GM18526 (cell line): Measurements from ENCODE around the gene MID1.

ENCODE experiments used
- POLR2A ChIP-seq: IDR thresholded peaks from 3 replicates; pipeline ENCODE4 v1.6.1; 2011; ENCODE audit not compliant: insufficient read length; ENCODE audit errors: extremely low read depth

Gene MID1

DNA sequence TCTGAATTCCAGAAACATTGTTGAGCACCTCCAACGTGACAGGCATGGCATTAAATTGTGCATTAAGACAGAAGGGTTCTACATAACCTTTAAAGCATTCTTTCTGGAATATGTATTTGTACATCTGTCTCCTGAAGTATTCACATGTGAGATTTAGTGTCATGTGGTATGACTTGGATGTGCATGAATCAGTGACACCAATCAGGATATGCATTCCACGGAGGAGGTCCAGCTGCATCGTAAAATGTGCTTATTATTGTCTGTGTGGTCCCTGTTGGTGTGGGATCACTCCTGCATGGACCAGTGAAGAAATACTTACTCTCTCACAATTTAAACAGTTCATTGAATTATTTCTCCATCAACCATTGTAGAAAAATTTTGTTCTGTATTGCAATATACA is 149.0 kb downstream of the MID1 start:
- TF ChIP-seq POLR2A, result no peak

DNA sequence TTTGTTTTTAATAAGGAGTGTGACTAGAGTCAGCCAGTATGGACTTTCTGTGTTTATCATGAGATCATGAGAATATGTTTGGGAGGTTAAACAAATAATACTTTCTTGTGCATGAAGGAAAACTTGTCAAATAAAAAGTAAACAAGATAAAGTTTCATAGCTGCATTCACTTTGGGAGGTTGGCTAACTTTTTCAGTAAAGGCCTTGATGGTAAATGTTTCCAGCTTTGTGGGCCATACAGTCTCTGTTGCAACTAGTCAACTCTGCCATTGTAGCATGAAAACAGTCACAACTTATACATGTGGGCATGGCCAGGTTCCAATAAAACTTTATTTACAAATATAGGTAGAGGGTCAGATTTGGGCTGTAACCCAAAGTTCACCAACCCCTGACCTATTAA is 150.4 kb downstream of the MID1 start:
- TF ChIP-seq POLR2A, result no peak

DNA sequence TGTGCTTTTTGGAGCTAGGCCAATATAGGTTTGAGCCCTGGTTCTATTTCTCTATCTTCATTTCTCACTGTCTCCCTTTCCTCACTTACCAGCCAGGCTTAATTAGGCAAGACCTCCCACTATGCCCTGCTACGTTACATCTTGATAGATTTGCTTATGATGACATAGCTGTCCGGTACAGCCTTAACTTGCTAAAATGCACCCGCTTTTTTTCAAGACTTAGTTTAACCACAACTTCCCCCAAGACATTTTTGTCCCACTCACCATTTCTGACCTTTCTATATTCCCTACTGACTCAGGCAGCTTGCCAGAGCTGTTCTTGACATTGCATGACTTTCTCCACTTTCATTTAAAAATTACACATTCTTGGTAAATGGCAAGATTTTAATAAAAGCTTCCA is 152.6 kb downstream of the MID1 start:
- no peak for TF ChIP-seq POLR2A

DNA sequence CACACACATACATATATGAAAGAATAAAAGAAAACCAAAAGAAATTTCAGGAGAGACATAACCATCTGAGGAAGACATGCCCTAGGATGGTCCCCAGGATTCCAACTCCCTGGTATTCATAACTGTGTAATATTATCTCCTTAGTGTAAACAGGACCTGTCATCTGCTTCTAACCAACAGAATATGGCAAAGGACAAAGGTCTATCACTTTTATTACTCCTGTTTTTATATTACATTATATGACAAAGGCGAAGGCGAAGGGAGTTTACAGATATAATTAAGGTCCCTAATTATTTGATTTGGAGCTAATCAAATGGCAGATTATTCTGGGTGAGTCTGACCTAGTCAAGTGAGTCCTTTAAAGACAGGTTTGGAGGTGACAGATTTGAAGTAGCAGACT is 155.1 kb downstream of the MID1 start:
- TF ChIP-seq POLR2A, result no peak

DNA sequence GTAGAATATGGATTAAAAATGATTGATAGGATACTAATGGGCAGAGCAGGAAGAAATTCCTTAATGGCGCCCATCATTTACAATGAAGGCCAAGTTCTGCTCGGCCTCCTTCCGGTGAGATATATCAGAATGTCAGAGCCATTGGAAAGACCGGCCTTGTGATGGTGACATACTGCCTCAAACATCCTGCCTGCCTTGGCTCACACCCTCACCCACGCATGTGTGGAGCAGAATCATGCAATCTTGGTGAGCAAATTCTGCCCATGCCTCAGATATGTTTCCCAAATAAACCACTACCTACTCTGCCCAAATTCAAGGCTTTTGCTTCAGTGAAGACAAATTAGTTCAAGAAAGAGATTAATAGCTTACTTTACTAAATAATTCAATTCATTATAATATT is 163.3 kb downstream of the MID1 start:
- no peak for TF ChIP-seq POLR2A

DNA sequence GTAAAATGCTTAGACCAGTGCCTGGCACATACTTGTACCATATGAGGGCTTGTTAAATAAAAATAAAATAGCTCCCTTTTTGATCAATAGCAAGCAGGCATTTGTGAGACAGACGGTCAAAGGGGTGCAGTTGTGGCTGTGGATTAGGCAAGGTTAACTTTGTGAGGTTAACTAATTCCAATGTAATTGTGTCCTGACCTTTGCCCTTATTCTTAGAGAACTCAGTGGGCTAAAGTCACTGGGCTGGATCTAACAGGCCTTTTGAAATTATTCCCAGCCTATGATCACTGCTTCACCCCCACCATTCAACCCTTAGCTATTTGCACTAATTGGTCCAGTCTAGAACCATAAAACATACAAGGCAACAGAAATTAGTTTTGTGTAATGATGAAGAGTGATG is 166.4 kb downstream of the MID1 start:
- TF ChIP-seq POLR2A, result no peak

DNA sequence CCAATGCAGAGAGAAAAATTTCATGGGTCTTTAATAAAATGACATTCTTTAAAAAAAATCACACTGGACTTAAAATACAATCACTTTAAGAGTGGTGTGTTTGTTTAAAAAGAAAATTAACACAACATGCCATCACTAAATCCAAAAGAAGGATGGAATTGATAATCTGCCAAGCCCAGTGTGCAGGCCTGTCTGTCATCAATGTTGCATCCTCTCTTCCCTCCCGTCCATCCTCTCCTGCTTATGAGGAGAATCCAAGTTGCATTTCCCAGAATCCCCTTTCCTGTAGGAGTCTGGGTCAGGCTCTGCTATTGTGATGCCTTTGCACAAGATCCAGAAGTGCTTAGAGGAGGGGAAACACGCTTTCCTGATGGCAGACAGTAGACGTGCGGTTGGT is 169.4 kb downstream of the MID1 start:
- TF ChIP-seq POLR2A, result no peak

DNA sequence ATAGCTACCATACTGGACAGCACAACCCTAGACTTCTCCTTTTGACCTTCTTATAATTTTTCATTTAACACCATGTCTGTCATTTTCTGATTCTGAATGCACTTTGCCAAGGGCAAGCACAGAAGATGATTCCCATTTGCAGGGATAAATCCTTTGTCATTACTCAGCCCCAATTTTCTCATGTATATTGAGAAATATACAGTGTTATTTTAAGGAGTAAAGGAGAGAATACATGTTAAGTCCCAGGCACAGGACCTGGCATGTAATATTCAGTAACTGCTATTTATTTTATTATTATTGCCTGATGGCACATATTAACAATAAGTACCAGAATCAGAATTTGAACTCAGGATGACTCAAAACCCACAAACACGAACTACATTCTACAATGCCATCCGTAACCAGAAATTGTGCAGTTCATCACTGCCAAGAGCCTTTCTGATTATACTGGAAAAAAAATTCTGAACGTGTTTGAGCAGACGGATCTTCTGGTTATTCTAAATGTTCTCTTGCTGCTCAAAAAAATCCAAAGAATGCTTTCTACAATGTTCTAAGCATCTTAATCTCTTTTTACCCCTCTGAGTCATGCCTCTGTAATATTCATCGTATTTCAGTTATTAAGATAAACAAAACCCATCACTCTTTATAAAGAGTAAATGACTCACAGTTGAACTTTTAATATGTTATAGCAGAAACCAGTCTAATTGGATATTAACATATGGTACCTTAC is 170.0 kb downstream of the MID1 start:
- TF ChIP-seq POLR2A, result no peak

DNA sequence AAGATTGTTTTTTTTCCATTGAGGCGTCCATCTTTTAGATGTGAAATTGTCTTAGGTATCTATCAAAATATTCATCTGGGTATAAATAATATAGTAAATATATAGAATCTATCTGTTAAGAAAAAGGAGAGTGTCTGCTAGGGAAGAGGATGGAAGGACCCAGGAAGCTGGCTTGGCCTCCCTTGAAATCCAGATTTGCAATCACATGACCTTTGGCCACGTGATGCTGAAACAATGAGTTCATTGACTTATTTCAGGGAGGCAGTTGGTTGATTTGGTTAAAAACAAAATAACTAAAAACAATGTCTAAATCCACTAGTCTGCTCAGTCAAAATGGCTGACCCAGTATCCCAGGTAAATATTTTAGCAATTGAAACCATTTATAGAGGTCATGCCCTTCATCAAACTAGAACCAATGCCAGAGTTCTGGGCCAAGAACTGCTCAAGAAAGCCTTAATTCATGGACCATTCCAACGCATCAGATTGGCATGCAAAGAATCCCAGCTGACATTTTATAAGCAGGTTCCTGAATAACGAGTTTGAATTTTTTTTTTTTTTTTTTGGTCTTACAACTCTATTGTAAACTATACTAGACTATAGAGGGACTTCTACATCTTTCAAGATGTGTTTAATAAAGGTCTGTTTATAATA is 172.7 kb downstream of the MID1 start:
- no peak for TF ChIP-seq POLR2A

DNA sequence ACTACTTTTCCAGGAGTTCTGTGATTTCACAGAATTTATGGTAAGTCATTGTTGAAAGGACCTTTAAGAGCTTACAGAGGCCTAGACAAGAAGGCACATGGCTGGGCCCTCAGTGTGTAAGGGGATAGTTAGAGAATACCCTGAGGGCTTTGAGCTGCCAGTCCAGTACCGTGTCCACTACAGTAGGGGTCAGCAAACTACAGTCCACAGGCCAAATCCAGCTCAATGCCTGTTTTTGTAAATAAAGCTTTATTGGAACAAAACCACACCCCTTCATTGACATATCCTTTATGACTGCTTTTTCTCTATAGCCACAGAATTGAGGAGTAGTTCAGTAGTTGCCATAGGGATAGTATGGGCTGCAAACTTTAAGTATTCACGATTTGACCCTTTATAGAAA is 176.2 kb downstream of the MID1 start:
- no peak for TF ChIP-seq POLR2A

DNA sequence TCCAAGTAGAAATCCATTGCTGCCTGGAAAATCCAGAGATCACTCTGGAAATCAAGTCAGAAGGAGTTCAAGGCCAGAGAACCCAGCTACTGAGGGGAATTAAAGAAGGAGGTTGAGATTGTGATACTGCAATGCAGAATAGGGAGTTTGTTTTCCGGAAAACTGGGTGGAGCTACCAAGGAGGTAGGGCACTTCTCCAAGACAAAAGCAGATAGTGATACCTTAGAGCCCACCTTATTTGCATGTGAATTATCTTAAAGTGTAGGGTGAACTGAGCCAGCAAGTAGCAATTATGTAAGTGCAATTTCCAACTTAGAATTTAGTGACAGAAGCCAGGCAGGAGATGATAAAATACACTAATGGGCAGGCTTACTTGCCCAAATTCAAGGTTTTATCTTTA is 178.9 kb downstream of the MID1 start:
- TF ChIP-seq POLR2A, result no peak

DNA sequence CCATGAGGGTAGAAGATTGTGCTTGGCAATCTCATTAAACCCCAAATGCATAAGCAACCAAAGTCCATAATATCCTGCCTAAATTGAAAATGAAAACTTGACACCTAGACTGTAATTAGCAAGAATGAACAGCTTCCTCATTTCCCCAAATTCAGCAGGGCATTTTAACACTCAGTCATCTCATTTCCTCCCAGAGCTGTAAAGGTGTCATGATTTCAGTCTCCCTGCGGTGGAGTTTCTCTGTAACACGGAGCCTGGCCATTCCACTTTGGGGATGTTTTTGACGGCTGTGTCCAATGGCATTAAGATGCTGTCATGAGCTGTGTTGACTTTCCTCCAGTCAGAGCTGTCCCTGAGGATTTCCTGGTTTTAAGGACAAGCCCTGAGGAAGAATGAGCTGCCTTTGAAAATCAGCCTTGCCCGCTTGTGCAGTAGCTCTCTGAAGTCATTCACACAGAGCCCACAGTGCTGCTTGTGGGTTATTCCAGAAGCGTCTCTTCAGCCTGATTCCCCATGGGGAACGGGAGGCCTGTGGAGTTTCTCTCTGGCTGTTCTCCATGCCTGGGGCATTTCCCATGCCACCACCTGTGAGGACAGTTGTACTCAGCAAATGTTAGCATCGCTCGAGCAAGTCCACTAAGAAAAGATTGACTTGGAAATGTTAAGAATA is 187.0 kb downstream of the MID1 start:
- no peak for TF ChIP-seq POLR2A

DNA sequence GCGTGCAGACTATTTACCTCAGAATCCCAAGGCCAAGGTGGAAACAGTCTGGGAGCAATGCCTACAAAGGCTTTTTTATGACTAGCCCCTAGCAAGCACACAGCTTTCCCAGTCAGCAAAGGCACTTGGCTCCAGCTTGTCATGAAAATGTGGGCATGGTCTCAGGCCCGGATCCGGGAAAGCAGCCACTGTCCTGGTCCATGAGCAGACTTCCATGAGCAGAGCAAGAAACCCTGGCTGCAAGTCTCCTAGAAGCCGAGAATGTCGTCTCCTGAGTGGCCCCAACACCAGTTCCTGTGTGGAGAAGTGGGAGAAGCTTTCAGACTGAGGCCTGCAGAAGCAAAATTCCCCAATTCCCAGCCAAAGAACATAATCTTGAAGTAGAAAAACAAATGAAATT is 190.5 kb downstream of the MID1 start:
- TF ChIP-seq POLR2A, result no peak

DNA sequence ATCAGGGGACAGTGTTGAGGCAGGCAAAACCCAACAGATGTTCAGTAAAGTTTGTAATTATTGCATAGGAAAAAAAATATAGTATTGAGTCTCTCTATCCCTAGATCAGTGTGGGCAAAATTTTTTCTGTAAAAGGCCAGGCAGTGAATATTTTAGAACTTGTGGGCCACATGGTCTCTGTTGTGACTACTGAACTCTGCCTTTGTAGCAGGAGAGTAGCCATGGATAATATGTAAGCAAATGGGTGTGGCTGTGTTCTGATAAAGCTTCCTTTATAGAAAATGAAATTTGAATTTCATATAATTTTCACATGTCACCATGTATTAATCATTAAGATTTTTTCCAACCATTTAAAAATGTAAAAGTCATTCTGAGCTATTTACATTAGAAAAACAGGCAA is 193.1 kb downstream of the MID1 start:
- no peak for TF ChIP-seq POLR2A

DNA sequence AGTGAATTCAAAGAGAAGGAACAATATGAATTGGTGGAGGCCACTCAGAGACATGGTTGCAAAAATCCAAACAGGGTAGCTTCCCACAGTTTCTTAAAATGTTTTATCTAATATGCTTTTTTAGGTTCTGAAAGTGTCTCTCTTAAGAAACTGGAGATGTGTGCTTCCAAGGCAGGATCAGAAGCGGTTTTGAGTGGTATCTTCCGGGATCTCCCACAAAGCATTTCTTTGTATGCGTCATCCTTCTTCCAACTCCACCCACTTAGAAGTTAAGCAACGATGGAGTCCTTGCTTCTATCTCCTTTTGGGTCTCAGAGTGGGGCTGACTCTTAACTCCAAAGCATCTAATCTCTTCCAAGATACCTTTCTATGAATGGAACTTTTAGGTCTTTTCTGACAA is 196.7 kb downstream of the MID1 start:
- no peak for TF ChIP-seq POLR2A

DNA sequence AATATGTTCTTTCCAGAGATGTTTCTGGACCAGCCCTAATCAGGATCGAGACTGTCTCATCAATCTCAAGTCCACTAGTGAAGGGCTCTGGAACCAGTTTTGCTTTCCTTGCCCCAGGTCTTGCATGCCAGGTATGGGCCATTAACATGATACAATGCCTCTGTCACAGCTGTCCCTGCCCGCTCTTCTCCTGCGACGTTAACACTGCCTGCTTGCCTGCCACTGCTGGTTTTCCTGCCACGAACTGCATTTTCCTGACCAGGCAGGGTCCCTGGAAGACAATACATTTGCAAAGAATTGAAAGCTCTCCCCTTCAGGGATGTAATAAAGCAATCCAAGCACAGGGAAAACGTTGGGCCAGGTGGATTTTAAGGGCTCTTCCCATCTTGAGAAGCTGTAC is 200.3 kb downstream of the MID1 start:
- no peak for TF ChIP-seq POLR2A

DNA sequence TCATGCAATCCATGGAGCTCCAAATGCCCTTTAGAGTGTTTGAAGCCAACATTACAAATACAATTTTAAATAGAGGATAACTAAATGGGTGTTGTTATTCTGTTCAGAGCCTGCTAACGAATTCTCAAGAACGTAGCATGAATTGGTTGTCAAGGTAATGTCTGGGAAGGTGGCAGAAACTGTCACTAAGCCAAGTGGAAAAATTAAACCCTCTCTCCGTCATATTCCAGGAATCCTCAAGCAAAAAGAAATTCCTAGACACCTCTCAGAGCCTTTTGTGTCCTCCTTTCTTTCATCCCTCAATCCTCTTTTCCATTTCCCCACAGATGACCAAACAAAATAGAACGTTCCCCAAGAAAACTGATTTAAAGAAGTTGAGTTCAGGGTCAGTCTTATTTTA is 204.0 kb downstream of the MID1 start:
- no peak for TF ChIP-seq POLR2A

DNA sequence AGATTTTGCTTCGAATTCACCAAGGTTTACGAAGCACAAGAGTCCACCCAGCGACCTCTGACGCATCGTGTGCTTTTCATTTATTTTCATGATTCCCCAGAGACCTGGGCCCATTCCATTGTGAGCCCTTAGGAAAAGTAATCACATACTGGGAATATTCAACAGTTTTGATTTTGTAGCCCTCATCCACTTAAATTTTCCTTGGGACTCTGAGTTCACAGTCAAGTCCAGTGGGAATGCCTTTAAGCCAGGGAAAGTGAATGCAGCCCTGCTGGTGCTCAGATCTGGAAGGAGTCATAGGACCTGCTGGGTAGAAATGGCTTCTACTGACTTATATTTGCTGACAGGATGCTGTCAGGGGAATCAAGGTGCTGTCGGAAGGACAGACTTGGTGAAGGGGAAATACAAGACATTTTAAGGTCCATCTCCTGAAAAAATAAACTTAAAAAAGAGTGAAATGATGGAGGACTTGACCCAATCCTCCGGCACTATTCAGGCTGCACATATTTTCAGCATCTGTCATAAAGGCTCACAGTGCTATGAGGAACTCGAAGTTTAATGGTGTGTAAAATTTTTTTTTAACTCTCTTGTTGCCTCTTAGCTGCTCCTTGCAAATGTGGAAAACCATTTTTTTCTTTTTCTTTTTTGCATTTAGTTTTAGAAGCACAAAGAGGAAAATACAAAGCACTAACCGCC is 204.9 kb downstream of the MID1 start:
- TF ChIP-seq POLR2A, result no peak
